Measurements from ENCODE around the gene CARD11. TPM values are rescaled to one million over a fixed set of nuclear protein-coding genes. Genes with fewer than 3 reads are reported as not detected.

CARD11 gene
- total and polyA plus RNA-seq, 2 experiments from 2014 or later, result 17.7 to 29.0 TPM

DNA sequence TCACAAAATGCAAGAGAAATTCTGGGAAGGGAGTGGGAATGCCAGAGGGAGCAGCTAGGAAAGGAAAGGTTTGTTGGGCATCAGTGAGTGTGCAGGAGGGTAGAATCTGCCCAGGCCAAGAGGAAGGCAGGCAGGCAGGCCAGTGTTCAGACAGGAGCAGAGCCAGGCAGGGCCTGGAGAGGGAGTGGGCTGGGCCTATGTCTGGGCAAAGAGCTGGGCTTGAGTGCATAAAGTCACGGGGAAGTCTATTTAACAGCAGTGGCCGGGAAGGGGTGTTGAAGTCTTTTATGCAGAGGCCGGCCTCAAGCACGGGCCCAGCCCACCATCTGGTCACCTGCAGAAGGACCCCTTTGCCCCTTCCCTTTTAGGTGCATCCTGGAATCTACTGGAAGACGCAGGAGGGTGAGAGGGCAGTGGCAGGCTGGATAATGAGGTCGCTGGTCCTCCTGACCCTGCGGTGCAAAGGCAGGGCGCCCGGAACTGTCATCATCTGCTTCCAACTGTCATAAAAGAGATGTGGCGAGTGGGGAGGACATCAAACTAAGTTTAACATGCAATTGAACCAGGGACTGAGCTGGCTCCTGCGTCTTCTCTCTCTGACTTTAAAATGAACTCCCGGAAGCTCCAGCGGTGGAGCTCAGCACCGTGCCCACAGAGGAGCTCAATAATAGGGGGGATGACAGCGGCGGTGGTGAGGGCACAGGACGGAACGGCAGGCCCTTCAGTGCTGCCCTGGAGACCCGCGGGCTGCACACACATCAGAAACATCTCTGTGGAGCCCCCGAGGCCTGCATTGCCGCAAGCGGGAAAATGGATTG is 29.5 kb downstream of the CARD11 start (continued):
- TF ChIP-seq, protein P1, sequence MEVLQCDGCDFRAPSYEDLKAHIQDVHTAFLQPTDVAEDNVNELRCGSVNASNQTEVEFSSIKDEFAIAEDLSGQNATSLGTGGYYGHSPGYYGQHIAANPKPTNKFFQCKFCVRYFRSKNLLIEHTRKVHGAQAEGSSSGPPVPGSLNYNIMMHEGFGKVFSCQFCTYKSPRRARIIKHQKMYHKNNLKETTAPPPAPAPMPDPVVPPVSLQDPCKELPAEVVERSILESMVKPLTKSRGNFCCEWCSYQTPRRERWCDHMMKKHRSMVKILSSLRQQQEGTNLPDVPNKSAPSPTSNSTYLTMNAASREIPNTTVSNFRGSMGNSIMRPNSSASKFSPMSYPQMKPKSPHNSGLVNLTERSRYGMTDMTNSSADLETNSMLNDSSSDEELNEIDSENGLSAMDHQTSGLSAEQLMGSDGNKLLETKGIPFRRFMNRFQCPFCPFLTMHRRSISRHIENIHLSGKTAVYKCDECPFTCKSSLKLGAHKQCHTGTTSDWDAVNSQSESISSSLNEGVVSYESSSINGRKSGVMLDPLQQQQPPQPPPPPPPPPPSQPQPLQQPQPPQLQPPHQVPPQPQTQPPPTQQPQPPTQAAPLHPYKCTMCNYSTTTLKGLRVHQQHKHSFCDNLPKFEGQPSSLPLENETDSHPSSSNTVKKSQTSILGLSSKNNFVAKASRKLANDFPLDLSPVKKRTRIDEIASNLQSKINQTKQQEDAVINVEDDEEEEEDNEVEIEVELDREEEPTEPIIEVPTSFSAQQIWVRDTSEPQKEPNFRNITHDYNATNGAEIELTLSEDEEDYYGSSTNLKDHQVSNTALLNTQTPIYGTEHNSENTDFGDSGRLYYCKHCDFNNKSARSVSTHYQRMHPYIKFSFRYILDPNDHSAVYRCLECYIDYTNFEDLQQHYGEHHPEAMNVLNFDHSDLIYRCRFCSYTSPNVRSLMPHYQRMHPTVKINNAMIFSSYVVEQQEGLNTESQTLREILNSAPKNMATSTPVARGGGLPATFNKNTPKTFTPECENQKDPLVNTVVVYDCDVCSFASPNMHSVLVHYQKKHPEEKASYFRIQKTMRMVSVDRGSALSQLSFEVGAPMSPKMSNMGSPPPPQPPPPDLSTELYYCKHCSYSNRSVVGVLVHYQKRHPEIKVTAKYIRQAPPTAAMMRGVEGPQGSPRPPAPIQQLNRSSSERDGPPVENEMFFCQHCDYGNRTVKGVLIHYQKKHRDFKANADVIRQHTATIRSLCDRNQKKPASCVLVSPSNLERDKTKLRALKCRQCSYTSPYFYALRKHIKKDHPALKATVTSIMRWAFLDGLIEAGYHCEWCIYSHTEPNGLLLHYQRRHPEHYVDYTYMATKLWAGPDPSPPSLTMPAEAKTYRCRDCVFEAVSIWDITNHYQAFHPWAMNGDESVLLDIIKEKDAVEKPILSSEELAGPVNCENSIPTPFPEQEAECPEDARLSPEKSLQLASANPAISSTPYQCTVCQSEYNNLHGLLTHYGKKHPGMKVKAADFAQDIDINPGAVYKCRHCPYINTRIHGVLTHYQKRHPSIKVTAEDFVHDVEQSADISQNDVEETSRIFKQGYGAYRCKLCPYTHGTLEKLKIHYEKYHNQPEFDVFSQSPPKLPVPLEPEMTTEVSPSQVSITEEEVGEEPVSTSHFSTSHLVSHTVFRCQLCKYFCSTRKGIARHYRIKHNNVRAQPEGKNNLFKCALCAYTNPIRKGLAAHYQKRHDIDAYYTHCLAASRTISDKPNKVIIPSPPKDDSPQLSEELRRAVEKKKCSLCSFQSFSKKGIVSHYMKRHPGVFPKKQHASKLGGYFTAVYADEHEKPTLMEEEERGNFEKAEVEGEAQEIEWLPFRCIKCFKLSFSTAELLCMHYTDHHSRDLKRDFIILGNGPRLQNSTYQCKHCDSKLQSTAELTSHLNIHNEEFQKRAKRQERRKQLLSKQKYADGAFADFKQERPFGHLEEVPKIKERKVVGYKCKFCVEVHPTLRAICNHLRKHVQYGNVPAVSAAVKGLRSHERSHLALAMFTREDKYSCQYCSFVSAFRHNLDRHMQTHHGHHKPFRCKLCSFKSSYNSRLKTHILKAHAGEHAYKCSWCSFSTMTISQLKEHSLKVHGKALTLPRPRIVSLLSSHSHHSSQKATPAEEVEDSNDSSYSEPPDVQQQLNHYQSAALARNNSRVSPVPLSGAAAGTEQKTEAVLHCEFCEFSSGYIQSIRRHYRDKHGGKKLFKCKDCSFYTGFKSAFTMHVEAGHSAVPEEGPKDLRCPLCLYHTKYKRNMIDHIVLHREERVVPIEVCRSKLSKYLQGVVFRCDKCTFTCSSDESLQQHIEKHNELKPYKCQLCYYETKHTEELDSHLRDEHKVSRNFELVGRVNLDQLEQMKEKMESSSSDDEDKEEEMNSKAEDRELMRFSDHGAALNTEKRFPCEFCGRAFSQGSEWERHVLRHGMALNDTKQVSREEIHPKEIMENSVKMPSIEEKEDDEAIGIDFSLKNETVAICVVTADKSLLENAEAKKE (CRISPR knock-in tag; IDR thresholded peaks at IDR 0.05), result no peak
- TF ChIP-seq, protein P2, sequence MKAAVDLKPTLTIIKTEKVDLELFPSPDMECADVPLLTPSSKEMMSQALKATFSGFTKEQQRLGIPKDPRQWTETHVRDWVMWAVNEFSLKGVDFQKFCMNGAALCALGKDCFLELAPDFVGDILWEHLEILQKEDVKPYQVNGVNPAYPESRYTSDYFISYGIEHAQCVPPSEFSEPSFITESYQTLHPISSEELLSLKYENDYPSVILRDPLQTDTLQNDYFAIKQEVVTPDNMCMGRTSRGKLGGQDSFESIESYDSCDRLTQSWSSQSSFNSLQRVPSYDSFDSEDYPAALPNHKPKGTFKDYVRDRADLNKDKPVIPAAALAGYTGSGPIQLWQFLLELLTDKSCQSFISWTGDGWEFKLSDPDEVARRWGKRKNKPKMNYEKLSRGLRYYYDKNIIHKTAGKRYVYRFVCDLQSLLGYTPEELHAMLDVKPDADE (IDR thresholded peaks at IDR 0.05), result no peak
- TF ChIP-seq STAT1 (IDR thresholded peaks at IDR 0.05; ENCODE audit: unreplicated experiment), result no peak

DNA sequence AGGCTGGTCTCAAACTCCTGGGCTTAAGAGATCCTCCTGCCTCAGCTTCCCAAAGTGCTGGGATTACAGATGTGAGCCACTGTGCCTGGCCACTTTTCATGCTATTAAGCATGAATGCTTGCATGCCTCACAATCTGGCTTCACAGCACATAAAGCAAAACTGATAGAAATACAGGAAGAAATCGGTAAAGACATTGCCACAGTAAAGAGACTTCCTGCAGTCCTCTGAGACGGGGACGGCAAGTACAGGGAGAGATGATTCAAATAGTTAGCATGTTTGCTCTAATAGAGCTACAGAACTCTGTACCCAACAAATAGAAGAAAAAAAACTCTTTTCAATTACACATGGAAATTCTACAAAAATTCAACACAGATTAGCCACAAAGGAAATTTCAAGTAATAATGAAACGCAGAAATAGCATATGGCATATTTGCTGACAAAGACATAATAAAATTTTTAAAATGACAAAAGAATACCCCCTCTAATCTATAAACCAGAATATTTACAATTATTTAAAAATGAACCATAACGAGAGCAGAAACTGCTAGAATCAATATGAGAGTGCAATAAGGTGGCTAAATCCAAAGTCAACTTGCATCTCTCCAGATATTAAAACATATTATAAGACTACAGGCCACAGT is 32.3 kb downstream of the CARD11 start:
- Histone ChIP-seq H4K20me1 (replicated peaks; ENCODE audit: insufficient read depth) (no peaks in the 10 kb centered on the region; the same call in 1 of the 2 replicates), H2AFZ (no peak overlapping the region), H3K4me1 (ENCODE audit: insufficient read depth) (no peaks in the 10 kb centered on the region), H3K4me2 (no peak overlapping the region), H3K9me2 (ENCODE audit: insufficient read depth) (no peaks in the 10 kb centered on the region), H3K27ac (ENCODE audit: low read depth) (no peak overlapping the region), H3K4me3 (no peak overlapping the region), H3K27me3 (ENCODE audit: insufficient read depth) (no peaks in the 10 kb centered on the region), H3F3A (replicated peaks; ENCODE audit: low read depth) (no peaks in the 10 kb centered on the region), H3K36me3 (ENCODE audit: insufficient read depth) (no peaks in the 10 kb centered on the region), H3K79me2 (replicated peaks; ENCODE audit: insufficient read depth) (peaks cover 5% of the 10 kb centered on the region; the same call in 1 of the 2 replicates)
- Mint-ChIP-seq H3K9me3 (no peaks in the 10 kb centered on the region), H3K4me1 (no peaks in the 10 kb centered on the region), H3K27ac (no peak overlapping the region), H3K4me3 (no peak overlapping the region), H3K36me3 (ENCODE audit: low read depth) (no peaks in the 10 kb centered on the region; the same call in 2 of the 3 replicates), H3K27me3 (ENCODE audit: insufficient read depth, low read depth, poor library complexity) (peaks cover 9% of the 10 kb centered on the region)
- no peak for ATAC-seq
- no peak for DNase-seq (ENCODE audit: low spot score)
- TF ChIP-seq, protein P1 (CRISPR knock-in tag; IDR thresholded peaks at IDR 0.05), result no peak
- TF ChIP-seq STAT1 (IDR thresholded peaks at IDR 0.05; ENCODE audit: unreplicated experiment), result no peak
